H1 (cell line): Measurements from ENCODE around the gene PPIP5K1. TPM values are rescaled to one million over a fixed set of nuclear protein-coding genes. Genes with fewer than 3 reads are reported as not detected.

ENCODE experiments used
- CTCF ChIA-PET: fragments of 300-600 bp; sonication (Branson Sonifier 250); formaldehyde crosslinking; loops from one replicate; lab custom pipeline; 2021; ENCODE audit not compliant: partially characterized antibody; lab: Charles Lee
- POLR2A ChIA-PET: fragments of 300-600 bp; sonication (Branson Sonifier 250); formaldehyde crosslinking; loops from one replicate; lab custom pipeline; 2021; ENCODE audit warnings: inconsistent platforms; ENCODE audit not compliant: partially characterized antibody; lab: Charles Lee
- DNase-seq, 2 experiments: peaks; one replicate each; pipeline versions ENCODE4 v3.0.0 to v3.0.0-alpha.2; 2010 to 2022; ENCODE audit warnings: low spot score in 2 of 2, low read depth in 1 of 2, mixed read lengths in 1 of 2
- FAIRE-seq: peaks from 2 replicates; lab custom pipeline; 2011; peaks lifted over from hg19 to GRCh38; lab: Jason Lieb, UNC
- H2AFZ ChIP-seq: 2 replicates; pipeline ENCODE4 v1.8.1; 2012; ENCODE audit warnings: low read length, inconsistent platforms
- H2AK5ac ChIP-seq: 2 replicates; pipeline ENCODE4 v1.6.1; 2013; ENCODE audit warnings: low read depth, low read length
- H2BK120ac ChIP-seq: replicated peaks from 2 replicates; pipeline ENCODE3; 2013; ENCODE audit warnings: low read depth, low read length, inconsistent platforms
- H2BK12ac ChIP-seq: 2 replicates; pipeline ENCODE4 v1.6.1; 2013; ENCODE audit warnings: low read depth, low read length
- H2BK15ac ChIP-seq: 2 replicates; pipeline ENCODE4 v1.6.1; 2013; ENCODE audit warnings: low read length
- H2BK20ac ChIP-seq: 2 replicates; pipeline ENCODE4 v1.6.1; 2013; ENCODE audit warnings: low read length
- H2BK5ac ChIP-seq: 2 replicates; pipeline ENCODE4 v1.6.1; 2013; ENCODE audit warnings: low read depth, low read length
- H3K14ac ChIP-seq: 2 replicates; pipeline ENCODE4 v1.6.1; 2013; ENCODE audit warnings: inconsistent platforms; ENCODE audit not compliant: insufficient read length
- H3K18ac ChIP-seq: 2 replicates; pipeline ENCODE4 v1.6.1; 2013; ENCODE audit warnings: low read length; ENCODE audit errors: extremely low read depth
- H3K23ac ChIP-seq: 2 replicates; pipeline ENCODE4 v1.6.1; 2013; ENCODE audit warnings: inconsistent platforms; ENCODE audit not compliant: insufficient read length
- H3K23me2 ChIP-seq: 2 replicates; pipeline ENCODE4 v1.6.1; 2013; ENCODE audit warnings: low read depth, low read length
- H3K27ac ChIP-seq: 2 replicates; pipeline ENCODE4 v1.6.1; 2011; ENCODE audit warnings: low read depth, low read length, inconsistent platforms
- H3K27me3 ChIP-seq, 4 experiments: replicated peaks in 1 of 4; 1 replicate in 1 of 4; 2 replicates in 3 of 4; pipeline versions ENCODE4 v1.6.1 to v1.8.1; 2011 to 2013; ENCODE audit warnings: low read length in 3 of 4, mild to moderate bottlenecking in 3 of 4, inconsistent platforms in 2 of 4, mixed read lengths in 2 of 4, moderate library complexity in 1 of 4; ENCODE audit not compliant: control insufficient read depth in 3 of 4, insufficient read depth in 3 of 4; ENCODE audit errors: extremely low read depth in 1 of 4
- H3K36me3 ChIP-seq, 4 experiments: 2 replicates each; pipeline versions ENCODE4 v1.6.1 to v1.8.1; 2011 to 2013; ENCODE audit warnings: mild to moderate bottlenecking in 4 of 4, low read length in 3 of 4, moderate library complexity in 2 of 4, control low read depth in 1 of 4, inconsistent platforms in 1 of 4; ENCODE audit not compliant: insufficient read depth in 4 of 4, control insufficient read depth in 2 of 4
- H3K4ac ChIP-seq: replicated peaks from 2 replicates; pipeline ENCODE3; 2013; ENCODE audit warnings: low read length, low read depth, mixed read lengths, inconsistent platforms; ENCODE audit not compliant: insufficient read length
- H3K4me1 ChIP-seq, 4 experiments: replicated peaks in 1 of 4; 1 replicate in 1 of 4; 2 replicates in 3 of 4; pipeline versions ENCODE4 v1.6.1 to v1.8.1; 2011 to 2013; ENCODE audit warnings: low read length in 3 of 4, inconsistent platforms in 2 of 4, mixed read lengths in 1 of 4; ENCODE audit not compliant: insufficient read depth in 4 of 4, control insufficient read depth in 3 of 4
- H3K4me2 ChIP-seq, 2 experiments: 2 replicates each; pipeline versions ENCODE4 v1.6.1 to v1.8.1; 2011 to 2013; ENCODE audit warnings: low read depth in 2 of 2, low read length in 2 of 2, control low read depth in 1 of 2, inconsistent platforms in 1 of 2, mild to moderate bottlenecking in 1 of 2; ENCODE audit not compliant: insufficient read depth in 1 of 2
- H3K4me3 ChIP-seq, 4 experiments: fragments of 200-600, 300-600 bp in 1 of 4; sonication (generic), shearing (Covaris generic), sonication (Bioruptor Twin) in 1 of 4; 2 replicates each; pipeline versions ENCODE4 v1.5.1 to v1.8.1; 2011 to 2016; ENCODE audit warnings: low read length in 4 of 4, low read depth in 3 of 4, control low read depth in 2 of 4, inconsistent platforms in 2 of 4, mild to moderate bottlenecking in 2 of 4, mixed read lengths in 1 of 4, moderate library complexity in 1 of 4; ENCODE audit not compliant: insufficient read depth in 2 of 4; ENCODE audit errors: extremely low read depth in 1 of 4
- H3K56ac ChIP-seq: replicated peaks from 2 replicates; pipeline ENCODE3; 2013; ENCODE audit warnings: low read depth, mild to moderate bottlenecking, mixed read lengths, low read length, inconsistent platforms; ENCODE audit not compliant: insufficient read length
- H3K79me1 ChIP-seq: 2 replicates; pipeline ENCODE4 v1.6.1; 2013; ENCODE audit warnings: low read depth, low read length, control low read depth
- H3K79me2 ChIP-seq, 2 experiments: 2 replicates each; pipeline versions ENCODE4 v1.6.1 to v1.8.1; 2012 to 2013; ENCODE audit warnings: low read length in 2 of 2, mild to moderate bottlenecking in 2 of 2, inconsistent platforms in 1 of 2; ENCODE audit not compliant: insufficient read depth in 2 of 2, control insufficient read depth in 1 of 2
- H3K9ac ChIP-seq, 4 experiments: replicated peaks in 1 of 4; 1 replicate in 1 of 4; 2 replicates in 3 of 4; pipeline versions ENCODE4 v1.6.1 to v1.8.1; 2011 to 2013; ENCODE audit warnings: low read depth in 3 of 4, low read length in 3 of 4, control low read depth in 2 of 4, mild to moderate bottlenecking in 2 of 4, moderate library complexity in 2 of 4, inconsistent platforms in 1 of 4; ENCODE audit errors: extremely low read depth in 1 of 4
- H3K9me3 ChIP-seq, 2 experiments: 2 replicates each; pipeline versions ENCODE4 v1.6.1 to v1.8.1; 2012 to 2013; ENCODE audit warnings: mild to moderate bottlenecking in 2 of 2, moderate library complexity in 2 of 2, control low read depth in 1 of 2, inconsistent platforms in 1 of 2, low read depth in 1 of 2, low read length in 1 of 2, mixed read lengths in 1 of 2; ENCODE audit not compliant: insufficient read depth in 2 of 2
- H4K20me1 ChIP-seq, 2 experiments: replicated peaks in 1 of 2; 2 replicates each; pipeline versions ENCODE3 to v1.8.1; 2011 to 2013; ENCODE audit warnings: inconsistent platforms in 2 of 2, low read length in 2 of 2, mild to moderate bottlenecking in 1 of 2; ENCODE audit not compliant: insufficient read depth in 2 of 2, control insufficient read depth in 1 of 2
- H4K5ac ChIP-seq: 2 replicates; pipeline ENCODE4 v1.6.1; 2013; ENCODE audit warnings: low read length, low read depth, mixed read lengths, inconsistent platforms; ENCODE audit not compliant: insufficient read length
- H4K8ac ChIP-seq: 2 replicates; pipeline ENCODE4 v1.8.0; 2013; ENCODE audit warnings: mild to moderate bottlenecking, moderate library complexity, low read length, inconsistent platforms; ENCODE audit not compliant: insufficient read depth; ENCODE audit errors: extremely low read depth
- H4K91ac ChIP-seq: replicated peaks from 2 replicates; pipeline ENCODE3; 2013; ENCODE audit warnings: low read length, mixed read lengths, inconsistent platforms; ENCODE audit not compliant: insufficient read length
- HDAC2 ChIP-seq, 2 experiments: fragments of 300-600 bp in 1 of 2; sonication (generic) in 1 of 2; IDR thresholded peaks; 2 replicates each; pipeline ENCODE4 v1.6.1; 2011 to 2012; ENCODE audit warnings: low read depth in 2 of 2, low read length in 2 of 2, mild to moderate bottlenecking in 2 of 2, moderate library complexity in 2 of 2, borderline replicate concordance in 1 of 2, inconsistent platforms in 1 of 2
- RAD21 ChIP-seq, 2 experiments: IDR thresholded peaks in 1 of 2; conservative IDR thresholded peaks in 1 of 2; 2 replicates each; pipeline ENCODE4 v1.6.1; 2011; ENCODE audit warnings: low read depth in 2 of 2, low read length in 2 of 2, improper control_type of control experiment in 1 of 2, inconsistent platforms in 1 of 2, mild to moderate bottlenecking in 1 of 2, moderate library complexity in 1 of 2
- WGBS, 2 experiments: shearing (Covaris generic) in 1 of 2; methylation state at CpG; one replicate each; pipeline versions ENCODE4 v1.1.6 to v1.1.7; 2013 to 2015; ENCODE audit warnings: low lambda C conversion rate in 2 of 2, mixed read lengths in 2 of 2, inconsistent platforms in 1 of 2, low coverage in 1 of 2, missing lambda C conversion rate in 1 of 2; ENCODE audit not compliant: insufficient replicate concordance in 2 of 2, insufficient coverage in 1 of 2, insufficient read length in 1 of 2; ENCODE audit errors: extremely low coverage in 1 of 2, missing lambda C conversion rate in 1 of 2; 5-methylcytosine and 5-hydroxymethylcytosine counted together
- polyA plus RNA-seq, 7 experiments: library from polyadenylated mRNA; depleted of rRNA in 3 of 7; stranded (reverse) in 5 of 7; unstranded in 2 of 7; fragments of >200 nt in 5 of 7; fragments of 200-250 nt in 2 of 7; gene quantifications; 1 replicate in 5 of 7; 2 replicates in 1 of 7; 4 replicates in 1 of 7; pipeline versions ENCODE4 v1.2.1 to v1.2.3, GENCODE V29; 2011 to 2013; ENCODE audit warnings: missing spikeins in 2 of 7, mixed read lengths in 2 of 7
- total RNA-seq: library from RNA; stranded (reverse); fragmentation: NEBNext Ultra II Directional; extraction: Animal tissue kit (Norgen Biotek cat#: 25700); gene quantifications from 2 replicates; pipeline ENCODE4 v1.2.1, GENCODE V29; 2021

Gene PPIP5K1
- total and polyA plus RNA-seq, 2 of the 8 experiments (the other 6 are each of a cell fraction or from before 2014, with no cell fraction given), result 18.8 to 22.7 TPM

DNA sequence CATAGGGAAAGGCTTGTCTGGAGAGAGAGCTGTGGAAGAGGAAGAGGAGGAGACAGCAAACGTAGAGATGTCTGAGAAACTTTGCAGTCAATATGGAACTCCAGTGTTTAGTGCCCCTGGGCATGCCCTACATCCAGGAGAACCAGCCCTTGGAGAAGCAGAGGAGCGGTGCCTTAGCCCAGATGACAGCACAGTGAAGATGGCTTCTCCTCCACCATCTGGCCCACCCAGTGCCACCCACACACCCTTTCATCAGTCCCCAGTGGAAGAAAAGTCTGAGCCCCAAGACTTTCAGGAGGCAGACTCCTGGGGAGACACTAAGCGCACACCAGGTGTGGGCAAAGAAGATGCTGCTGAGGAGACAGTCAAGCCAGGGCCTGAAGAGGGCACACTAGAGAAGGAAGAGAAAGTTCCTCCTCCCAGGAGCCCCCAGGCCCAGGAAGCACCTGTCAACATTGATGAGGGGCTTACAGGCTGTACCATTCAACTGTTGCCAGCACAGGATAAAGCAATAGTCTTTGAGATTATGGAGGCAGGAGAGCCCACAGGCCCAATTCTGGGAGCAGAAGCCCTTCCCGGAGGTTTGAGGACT lies 65.7 kb downstream of the PPIP5K1 start:
- Histone ChIP-seq H2AK5ac (no peak overlapping the region), H4K20me1 (no peaks in the 10 kb centered on the region), H3K56ac (no peak overlapping the region), H3K4me2 (no peak overlapping the region), H3K14ac (no peak overlapping the region), H3K79me2 (no peaks in the 10 kb centered on the region), H3K9me3 (no peaks in the 10 kb centered on the region), H3K36me3 (no peaks in the 10 kb centered on the region)
- CTCF ChIA-PET, result interaction anchor here (0.6 to 3.3 kb wide), 2 partner anchors 11 to 38 kb away, joined by 3 to 26 read pairs; no protein-coding TSS in a partner anchor
- WGBS, 2 experiments, result 84% methylated on average over 4 of the region's 4 CpGs; no CpG with 5 or more reads in 1 of the 2 experiments
- TF ChIP-seq RAD21 (IDR thresholded peaks at IDR 0.05 in 1 of 2, conservative IDR thresholded peaks at IDR 0.05 in 1 of 2; ENCODE audit: low read depth in 2 of 2, low read length in 2 of 2) (peak; percentile 9 to 13; a peak in 2 of 4 replicates), HDAC2 (IDR thresholded peaks at IDR 0.05; ENCODE audit: borderline replicate concordance in 1 of 2, low read depth in 2 of 2, low read length in 2 of 2) (no peak)
- TF ChIP-seq, all 59 proteins: peak for 1
- Histone ChIP-seq H3K23me2 (no peaks in the 10 kb centered on the region), H2BK5ac (no peak overlapping the region), H2BK20ac (no peak overlapping the region), H2AFZ (no peak overlapping the region), H4K5ac (no peak overlapping the region), H3K4me1 (peaks cover 0 to 4% (median 0%) of the 10 kb centered on the region in 4 experiments; a peak in 1 of 7 replicates), H3K9ac (no peak overlapping the region), H3K79me1 (no peaks in the 10 kb centered on the region), H3K4me3 (no peak overlapping the region), H3K27ac (no peak overlapping the region), H3K27me3 (peaks cover 0 to 14% (median 11%) of the 10 kb centered on the region in 4 experiments; a peak in 5 of 7 replicates), H4K91ac (no peak overlapping the region), H3K4ac (no peak overlapping the region), H3K18ac (no peak overlapping the region), H2BK12ac (no peak overlapping the region), H2BK120ac (no peak overlapping the region), H2BK15ac (no peak overlapping the region), H4K8ac (no peak overlapping the region), H3K23ac (no peak overlapping the region)
- DNase-seq (no peak), FAIRE-seq (no peak)
- POLR2A ChIA-PET, result interaction anchor here (0.7 kb wide), 1 partner anchor 11 kb away, joined by 3 read pairs; no protein-coding TSS in a partner anchor
